HG02885 (cell line): ENCODE data around the gene SH3GL3.

Source experiments
- ATAC-seq: cut with Tn5 transposase; IDR thresholded peaks from one replicate; pipeline ENCODE4 v1.9.1; 2021; ENCODE audit warnings: mild to moderate bottlenecking; ENCODE audit not compliant: unreplicated experiment, poor library complexity

Gene SH3GL3

DNA sequence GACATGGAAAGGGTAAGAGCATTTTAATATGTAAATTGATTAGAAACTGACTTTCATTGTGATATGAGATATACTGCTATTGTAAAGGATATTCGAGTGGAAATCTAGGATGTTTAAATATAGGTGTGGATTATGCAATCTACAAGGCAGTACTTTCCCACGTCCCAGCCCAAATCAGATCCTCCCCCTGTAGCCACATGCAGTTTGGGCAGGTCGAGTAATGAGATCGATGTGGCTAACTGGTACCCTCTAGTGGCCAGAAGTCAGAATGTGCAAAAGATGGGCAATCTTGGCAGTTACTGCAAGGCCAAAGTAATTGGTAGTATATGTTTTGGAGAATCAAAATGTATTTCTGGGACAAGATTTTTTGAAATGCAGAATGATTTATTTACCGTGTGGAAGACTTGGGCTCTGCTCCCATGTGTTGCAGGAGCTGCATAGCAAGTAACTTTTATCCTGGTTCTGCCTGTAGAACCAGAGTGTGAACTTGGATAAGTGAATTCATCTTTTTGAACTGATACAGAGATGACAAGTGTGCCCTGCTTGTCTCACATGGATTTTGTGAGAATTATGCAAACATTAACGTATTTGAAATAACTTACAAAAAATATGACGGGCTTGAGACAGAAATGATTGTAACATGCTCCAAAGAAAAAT is 112.3 kb downstream of the SH3GL3 start:
- ATAC-seq = no peak

DNA sequence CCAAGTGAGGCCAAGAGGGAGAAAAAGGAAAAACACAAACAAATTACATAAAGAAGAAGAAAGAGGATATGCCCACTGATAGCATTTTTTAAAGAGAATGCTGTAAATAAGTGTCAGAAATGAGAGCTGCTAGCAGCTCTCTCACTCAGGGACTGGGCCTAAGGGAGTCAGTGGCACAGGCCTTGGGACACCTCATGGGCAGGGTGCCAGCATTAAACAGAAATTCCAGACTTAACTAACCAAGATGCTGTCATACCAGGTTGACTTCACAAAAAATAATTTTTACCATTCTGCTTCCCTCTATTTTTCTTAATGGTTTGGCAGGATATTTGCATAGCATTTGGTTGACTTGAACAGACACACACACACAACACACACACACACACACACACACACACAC is 114.5 kb downstream of the SH3GL3 start:
- ATAC-seq = no peak

DNA sequence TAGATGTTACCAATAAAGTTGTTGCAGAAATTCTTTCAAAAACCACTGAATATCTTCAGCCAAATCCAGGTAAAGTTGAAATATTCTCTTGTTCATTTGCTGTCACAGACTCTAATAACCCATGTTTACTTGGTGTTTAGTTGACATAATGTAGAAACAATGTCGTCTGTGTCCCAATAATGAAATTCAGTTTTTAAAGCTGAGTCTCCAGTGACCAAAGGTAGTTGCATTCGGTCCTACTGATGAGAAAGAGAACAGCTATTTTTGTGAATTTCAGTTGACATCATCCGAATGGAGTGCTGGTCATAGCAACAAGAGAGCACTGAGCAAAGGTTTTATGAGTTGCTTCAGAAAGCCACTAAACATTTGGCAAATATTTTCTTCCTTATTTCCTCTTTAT is 118.0 kb downstream of the SH3GL3 start:
- no peak for ATAC-seq

DNA sequence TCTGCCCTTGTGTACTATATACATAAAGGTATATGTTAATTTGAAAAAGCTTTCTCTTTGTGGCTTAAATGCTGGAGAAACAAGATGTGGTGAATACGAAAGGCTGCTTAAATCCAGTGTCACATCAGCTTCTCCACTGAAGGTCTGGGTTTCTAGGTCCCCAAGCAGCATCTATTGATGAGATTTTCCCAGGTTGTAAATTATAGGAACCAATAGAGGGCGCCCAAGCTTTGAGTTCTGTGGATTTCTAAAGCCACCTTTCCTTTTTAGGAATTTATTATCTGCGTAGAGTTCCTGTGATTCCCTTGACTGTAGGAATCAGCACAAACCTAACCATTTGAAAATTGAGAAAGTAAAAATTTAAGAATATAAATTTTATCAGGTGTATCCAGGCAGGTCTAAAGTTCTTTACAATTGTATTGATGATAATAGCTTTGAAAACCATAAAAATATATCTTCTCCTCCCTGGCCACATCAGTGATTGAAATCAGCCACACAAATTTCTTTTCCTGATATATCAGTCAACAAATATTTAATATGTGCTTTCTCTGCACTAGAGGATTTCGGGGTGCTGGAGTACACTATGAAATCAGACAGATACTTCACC is 118.5 kb downstream of the SH3GL3 start:
- no peak for ATAC-seq

DNA sequence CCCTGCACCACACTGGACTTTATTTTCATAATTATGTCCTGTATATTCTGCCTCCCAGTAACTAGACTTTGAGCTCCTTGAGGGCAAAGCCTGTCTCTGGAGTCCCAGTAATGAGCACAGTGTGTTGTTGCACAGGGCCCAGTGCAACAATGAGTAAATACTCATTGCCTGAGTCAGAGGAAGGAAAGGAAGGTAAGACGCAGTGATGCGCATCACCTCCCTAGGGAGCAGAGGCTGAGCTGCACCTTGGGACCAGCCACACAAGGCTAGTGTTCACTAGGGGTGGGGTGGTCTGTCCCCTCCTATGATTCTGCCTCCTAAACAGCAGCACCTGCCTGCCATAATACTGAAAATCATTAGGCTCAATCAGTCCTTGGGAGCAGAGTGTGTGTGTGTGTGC is 120.2 kb downstream of the SH3GL3 start:
- ATAC-seq = no peak

DNA sequence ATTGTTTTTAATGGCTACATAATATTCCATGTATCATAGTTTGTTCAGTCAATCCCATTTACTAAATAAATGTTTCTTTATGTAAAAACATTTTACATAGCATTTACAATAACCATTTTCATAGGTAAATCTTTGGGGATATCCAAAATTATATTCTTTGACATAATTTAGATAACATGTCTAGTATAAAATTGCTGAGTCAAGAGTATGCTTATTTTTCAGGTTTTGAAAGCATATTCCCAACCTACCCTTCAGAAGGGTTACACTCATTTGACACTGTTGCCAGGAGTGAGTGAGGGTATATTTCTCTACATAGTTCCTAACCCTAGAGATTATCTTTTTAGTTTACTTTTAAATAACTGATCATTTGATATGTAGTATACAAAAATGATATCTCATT is 122.2 kb downstream of the SH3GL3 start:
- ATAC-seq = no peak

DNA sequence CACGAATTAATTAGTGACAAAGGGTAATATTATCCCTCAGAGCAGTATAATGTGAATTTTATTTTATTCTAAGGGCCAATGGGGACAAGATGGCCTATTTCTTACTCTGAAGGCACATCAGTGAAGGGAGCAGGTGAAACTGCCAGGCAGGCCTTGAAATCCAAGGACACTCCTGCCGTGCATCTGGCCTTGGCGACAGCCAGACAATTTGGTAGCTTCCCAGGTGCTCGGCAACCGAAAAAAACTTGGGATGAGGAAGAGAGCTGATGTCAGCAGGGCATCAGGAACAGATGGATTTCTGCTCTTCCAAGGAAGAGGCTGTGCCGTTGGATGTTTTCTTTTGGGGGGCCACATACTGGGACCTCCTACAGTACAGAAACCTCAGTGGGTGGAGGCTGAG is 123.6 kb downstream of the SH3GL3 start:
- ATAC-seq = no peak

DNA sequence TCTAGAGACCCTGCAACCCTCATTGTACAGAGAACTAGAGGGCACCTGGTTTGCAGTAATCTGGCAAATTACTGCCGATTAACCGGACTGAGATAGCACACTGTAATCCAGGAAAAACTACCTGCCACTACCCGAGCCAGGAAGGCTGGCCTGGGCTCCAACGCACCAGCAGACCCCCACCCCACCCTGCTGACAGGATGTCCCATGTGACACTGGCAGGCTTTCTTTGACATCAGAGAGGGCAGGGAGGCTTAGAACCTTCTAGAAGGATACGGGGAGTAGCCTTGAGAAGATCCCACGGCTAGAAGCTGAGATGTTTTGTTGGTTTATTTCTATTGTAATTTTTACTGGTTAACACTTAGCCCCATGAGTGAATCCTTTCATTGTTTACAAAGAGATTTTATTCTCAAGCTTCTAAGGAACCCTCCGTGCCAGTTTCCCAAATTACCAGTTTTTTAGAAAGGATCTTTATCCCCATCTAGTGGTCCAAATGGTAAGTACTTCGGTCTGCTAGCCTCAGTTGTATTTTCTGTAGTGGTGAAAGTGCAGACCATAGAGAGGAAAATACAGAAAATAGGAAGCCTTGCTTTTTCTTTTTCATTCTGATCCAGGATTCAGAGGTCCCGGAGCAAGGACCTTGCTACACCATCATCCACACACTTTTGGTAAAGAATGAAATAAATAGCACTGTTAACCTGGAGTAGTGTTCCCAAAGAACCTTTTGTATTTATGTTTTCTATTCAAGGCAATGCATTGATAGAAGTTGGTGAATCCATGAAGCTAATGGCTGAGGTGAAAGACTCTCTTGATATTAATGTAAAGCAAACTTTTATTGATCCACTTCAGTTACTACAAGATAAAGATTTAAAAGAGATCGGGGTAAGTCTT is 124.9 kb downstream of the SH3GL3 start:
- ATAC-seq = no peak

DNA sequence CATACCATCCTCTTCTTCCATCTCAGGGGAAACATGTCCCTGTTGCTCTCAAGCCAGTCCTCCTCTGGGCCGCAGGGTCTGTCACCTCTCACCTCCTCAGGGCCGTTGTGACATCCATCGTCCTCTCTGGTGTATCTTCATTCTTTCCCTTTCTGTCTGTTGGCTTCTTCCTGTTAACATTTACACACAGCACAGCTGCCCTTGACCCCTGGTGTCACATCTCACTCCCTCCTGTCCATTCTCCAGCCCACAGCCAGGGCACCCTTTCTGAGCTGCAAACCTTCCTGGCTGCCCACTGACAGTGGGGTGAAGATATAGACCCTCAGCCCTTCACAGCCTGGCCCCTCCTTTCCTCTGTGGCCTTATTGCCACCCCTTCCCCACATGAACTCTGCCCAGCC is 127.2 kb downstream of the SH3GL3 start:
- ATAC-seq = no peak

DNA sequence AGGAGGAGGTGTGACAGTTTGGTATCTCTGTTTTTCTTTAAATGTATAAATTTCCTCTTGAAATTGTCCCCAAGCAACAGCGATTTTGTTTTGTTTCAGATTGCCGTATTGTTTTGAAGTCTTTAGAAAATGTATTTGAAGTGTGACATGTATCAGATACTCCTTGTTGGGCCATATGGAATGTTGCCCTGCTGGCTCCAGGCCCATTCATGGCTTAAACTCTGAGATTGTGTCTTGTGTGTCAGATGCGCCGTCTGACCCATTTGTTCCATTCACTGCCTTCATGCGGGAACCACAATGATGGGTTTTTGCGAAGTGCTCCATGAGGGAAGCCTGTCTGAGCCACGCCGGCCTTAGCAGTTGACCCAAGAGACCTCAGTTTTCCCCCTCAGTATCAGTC is 131.6 kb downstream of the SH3GL3 start:
- ATAC-seq = no peak

DNA sequence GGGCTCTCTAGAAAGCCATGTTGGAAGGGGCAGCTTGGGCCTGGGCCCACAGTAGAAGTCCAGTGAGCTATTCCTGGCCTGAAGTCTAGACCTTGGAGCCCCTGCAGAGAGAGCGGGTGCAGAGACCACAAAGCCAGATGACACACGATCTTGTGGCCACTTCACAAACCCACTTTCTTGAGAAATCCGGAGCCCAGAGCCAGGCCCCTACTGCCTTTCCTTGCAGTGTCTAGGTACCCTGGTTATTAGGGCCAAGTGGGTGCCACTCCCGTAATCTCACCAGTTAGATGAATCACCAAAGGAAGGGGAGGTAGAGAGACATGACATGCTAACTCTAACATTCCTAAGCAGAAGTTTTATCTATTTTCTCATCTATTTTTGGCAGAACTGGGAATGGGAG is 134.2 kb downstream of the SH3GL3 start:
- ATAC-seq = no peak

DNA sequence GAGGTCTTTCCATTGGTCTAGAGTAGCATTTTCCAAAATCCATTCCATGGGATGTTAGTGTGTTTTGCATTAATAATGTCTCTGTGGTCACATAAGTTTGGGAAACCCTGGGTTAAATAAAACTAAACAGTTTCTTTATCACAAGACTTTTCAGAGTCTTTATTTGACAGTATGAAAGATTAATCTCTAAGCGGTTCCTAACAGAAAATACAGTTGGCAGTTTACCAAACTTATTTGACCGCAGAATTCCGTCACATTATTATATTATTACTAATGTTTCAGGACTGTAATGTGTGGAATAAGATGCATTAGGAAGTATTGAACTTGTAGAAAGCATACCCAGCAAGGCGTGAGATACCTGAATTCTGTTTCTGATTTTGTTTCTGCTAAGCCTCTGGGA is 135.2 kb downstream of the SH3GL3 start:
- ATAC-seq = no peak

DNA sequence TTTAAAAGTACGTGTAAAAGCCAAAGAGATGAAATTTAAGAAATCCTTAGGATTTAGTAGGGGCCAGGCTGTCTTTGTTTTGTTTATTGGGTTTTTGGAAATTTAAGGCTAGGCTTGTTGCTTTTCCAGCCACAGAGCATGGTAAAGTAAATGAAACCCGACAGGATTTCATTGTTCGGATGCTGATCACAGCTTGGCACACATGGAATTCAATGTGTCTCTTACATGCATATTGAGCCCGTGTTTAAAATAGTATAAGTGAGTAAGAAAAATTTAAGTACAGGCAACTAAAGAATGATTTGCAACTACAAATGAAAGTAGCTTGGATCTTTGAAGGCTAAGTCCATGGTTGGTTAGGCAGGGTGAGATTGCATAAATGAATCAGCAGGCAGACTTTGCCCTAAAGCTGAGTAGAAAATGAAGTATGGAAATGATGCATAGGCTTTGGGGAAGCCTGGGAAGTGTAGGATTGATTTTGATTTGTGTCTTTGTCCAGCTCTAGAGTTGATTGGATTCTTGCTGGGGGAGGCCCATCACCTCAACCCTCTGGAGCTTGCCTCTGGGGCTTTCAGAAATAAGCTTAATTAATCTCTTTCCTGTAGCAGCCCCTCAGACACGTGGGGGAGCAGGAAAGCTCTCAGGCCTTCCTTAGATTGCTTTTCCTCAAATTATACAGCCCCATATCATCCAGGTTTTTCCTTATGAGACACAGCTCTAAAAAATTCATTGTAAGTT is 138.6 kb downstream of the SH3GL3 start:
- no peak for ATAC-seq

DNA sequence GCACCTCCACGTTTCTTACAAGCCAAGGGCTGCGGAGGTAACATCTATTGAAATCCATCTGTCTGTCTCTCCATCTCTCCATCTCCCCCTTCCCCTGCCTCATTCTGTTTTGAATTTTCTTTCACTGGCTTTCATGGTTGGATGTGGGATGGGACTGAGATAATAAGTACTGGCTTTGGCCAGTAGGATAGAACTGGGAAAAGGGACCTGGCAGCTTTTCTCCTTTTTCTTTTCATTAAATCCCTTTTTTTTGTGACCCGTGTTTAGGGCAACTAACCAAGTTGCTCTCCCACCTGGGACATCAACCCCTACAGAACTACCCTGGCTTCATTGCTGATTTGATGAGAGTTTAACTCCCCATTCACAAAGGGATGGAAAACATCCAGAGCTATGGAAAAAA is 139.9 kb downstream of the SH3GL3 start:
- no peak for ATAC-seq

DNA sequence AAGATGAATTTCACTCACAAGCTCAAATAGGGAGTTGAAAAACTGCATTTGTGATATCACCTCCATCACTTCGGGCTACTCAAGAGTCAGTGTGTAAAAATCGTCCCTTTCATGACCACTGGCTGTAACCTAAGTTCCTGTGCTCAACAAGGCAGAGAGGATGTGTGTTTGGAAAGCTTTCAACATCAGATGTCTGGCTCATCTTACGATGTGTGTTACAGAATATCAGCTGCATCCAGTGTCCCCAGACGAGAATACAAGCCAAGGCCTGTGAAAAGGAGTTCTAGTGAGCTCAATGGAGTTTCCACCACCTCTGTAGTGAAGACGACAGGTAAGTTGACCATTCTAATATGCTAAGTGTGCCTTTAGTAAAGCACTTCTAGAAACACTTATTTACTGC is 141.3 kb downstream of the SH3GL3 start:
- ATAC-seq = no peak

DNA sequence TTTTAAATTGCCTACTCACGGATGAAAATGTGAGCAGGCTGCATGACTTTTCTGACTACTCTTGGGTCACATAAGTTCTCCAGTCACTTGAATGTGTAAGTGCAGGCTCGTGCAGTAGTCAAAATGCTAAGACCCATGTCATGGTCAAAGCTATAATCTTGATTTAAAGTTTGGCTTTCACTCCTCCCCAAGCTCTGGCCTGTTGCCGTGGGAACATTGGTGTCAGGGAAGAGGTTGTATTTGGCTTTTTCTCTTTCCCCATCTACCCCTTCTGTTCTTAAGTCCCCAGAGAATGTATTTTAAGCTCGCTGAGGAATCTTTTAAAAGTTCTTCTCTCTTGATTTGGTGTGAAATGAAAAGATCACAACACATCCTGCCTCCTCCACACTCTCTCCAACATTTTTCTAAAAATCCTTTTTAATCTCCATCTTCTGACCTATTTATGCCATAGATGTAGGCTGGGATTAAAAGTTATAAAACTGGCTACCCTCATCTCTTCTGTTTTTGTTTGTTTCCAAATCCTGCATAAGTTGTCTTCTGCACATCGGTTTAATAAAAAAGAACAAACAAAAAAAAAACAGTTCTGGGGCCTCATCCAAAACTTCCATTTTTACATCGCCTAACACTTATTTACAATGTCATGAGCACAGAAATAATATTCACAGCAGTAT is 145.4 kb downstream of the SH3GL3 start:
- ATAC-seq = no peak

DNA sequence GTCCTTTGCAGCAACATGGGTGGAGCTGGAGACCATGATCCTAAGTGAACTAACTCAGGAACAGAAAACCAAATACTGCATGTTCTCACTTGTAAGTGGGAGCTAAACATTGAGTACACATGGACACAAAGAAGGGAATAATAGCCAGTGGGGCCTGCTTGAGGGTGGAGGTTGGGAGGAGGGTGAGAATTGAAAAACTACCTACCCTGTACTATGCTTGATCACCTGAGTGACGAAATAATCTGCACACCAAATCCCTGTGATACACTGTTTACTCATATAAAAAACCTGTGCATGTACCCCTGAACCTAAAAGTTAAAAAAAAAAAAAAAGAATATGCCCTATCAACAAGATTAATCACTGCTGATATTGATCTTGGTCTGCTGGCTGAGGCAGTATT is 148.1 kb downstream of the SH3GL3 start:
- ATAC-seq = no peak

DNA sequence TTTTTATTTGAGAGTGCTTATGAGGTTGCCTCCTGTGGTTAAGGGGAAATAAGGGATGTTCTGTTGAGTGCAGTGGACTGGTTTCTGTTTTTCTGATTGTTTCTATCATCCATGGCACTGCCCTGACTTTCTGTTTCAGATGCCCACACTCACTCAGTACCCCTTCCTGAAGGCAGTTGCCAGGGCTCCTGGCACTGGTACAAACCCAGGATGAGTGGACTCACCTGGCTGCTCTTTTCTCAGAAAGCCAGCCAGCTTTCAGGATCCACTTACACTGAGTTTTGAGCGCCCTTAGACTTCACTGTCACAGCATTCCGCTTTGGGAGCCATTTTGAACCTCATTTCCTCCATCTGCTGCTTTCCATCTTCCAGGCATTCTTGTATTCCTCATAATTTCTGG is 150.9 kb downstream of the SH3GL3 start:
- no peak for ATAC-seq

DNA sequence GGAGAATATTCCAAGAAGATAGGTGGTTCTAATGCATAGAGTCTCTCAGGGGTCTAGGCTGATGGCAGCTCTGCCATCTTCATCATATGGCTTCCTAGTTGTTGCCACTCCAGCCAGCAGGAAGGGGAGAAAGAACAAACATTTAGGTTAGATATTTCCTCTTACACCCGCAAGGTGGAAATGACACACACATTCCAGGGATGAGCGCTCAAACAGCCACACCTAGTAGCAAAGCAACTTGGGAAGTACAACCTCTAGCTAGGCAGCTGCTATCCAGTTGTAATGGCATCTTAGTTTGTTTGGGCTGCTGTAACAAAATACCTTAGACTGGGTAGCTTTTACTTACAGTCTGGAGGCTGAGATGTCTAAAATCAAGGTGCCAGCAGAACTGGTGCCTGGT is 154.9 kb downstream of the SH3GL3 start:
- ATAC-seq = no peak

DNA sequence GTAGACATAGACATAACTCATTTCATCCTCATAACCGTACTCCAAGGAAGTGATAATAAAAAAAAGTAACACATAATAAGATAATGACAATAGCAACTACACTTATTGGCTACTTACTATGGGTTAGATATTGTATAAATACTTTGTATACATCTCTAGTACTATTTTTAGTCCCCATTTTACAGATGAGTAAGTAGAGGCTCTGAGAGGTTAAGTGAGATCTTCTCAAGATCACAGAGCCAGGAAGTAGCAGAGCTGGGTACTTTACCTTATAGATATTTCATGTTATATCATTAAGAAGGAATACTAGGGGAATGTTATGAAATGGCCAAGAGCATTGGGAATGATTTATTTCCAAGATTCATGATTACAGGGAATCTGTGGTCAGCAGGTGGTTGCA is 157.4 kb downstream of the SH3GL3 start:
- no peak for ATAC-seq
